Measurements from ENCODE around the gene NBAS. TPM values are rescaled to one million over a fixed set of nuclear protein-coding genes. Genes with fewer than 3 reads are reported as not detected.

The NBAS gene
- polyA plus RNA-seq, 1 donor from 2014 or later: 31.9 TPM

- Histone ChIP-seq H3K4me3 (ENCODE audit: low read length) (peak overlapping the region; percentile 26), H4K20me1 (ENCODE audit: insufficient read depth) (no peaks in the 10 kb centered on the region), H2AFZ (ENCODE audit: low read depth, low read length) (no peak overlapping the region), H3F3A (ENCODE audit: insufficient read depth, low read length, poor library complexity, severe bottlenecking) (peaks cover 7% of the 10 kb centered on the region), H3K9ac (ENCODE audit: low read length) (peak overlapping the region; percentile 46), H3K27me3 (ENCODE audit: insufficient read depth, low read depth, low read length) (no peaks in the 10 kb centered on the region), H3K36me3 (ENCODE audit: insufficient read depth, low read length) (peaks cover 6% of the 10 kb centered on the region), H3K4me2 (ENCODE audit: low read length) (peak overlapping the region; percentile 56), H3K79me2 (replicated peaks; ENCODE audit: insufficient read depth, low read length) (no peaks in the 10 kb centered on the region), H3K9me3 (ENCODE audit: low read length) (no peaks in the 10 kb centered on the region), H3K27ac (ENCODE audit: low read length) (peak overlapping the region; percentile 88), H3K9me2 (ENCODE audit: insufficient read depth, low read length) (no peaks in the 10 kb centered on the region)
- TF ChIP-seq CTCF (IDR thresholded peaks at IDR 0.05; ENCODE audit: poor library complexity, severe bottlenecking): no peak
- TF ChIP-seq RAD21 (conservative IDR thresholded peaks at IDR 0.05): no peak
- TF ChIP-seq EP300 (conservative IDR thresholded peaks at IDR 0.05; ENCODE audit: poor library complexity, severe bottlenecking): peak; percentile 91
- no peak for TF ChIP-seq SMC3 (conservative IDR thresholded peaks at IDR 0.05; ENCODE audit: poor library complexity)
- TF ChIP-seq POLR2AphosphoS5 (IDR thresholded peaks at IDR 0.05): peak; percentile 86
- no peak for TF ChIP-seq EZH2 (IDR thresholded peaks at IDR 0.05; ENCODE audit: borderline replicate concordance, insufficient read depth, low read length, poor library complexity, severe bottlenecking)
- no peak for TF ChIP-seq TAF1 (IDR thresholded peaks at IDR 0.05; ENCODE audit: low read depth)
- no peak for TF ChIP-seq MXI1 (conservative IDR thresholded peaks at IDR 0.05; ENCODE audit: poor library complexity, severe bottlenecking)
- peak; percentile 86 for TF ChIP-seq REST (IDR thresholded peaks at IDR 0.05; ENCODE audit: borderline replicate concordance)
Observed at GRCh38 chr2:15279201-15279876, 281.8 kb downstream of the NBAS start.

GRCh38 chr2:15278296-15278695, 282.8 kb downstream of the NBAS start:
- no peaks in the 10 kb centered on the region for H3K79me2 ChIP-seq (replicated peaks; ENCODE audit: insufficient read depth, low read length)
- peak overlapping the region; percentile 88 for H3K27ac ChIP-seq (ENCODE audit: low read length)
- H3K27me3 ChIP-seq (ENCODE audit: insufficient read depth, low read depth, low read length): no peaks in the 10 kb centered on the region
- peaks cover 6% of the 10 kb centered on the region for H3K36me3 ChIP-seq (ENCODE audit: insufficient read depth, low read length)
- H3K4me2 ChIP-seq (ENCODE audit: low read length): peak overlapping the region; percentile 56
- no peaks in the 10 kb centered on the region for H4K20me1 ChIP-seq (ENCODE audit: insufficient read depth)
- no peaks in the 10 kb centered on the region for H3K9me3 ChIP-seq (ENCODE audit: low read length)
- no peaks in the 10 kb centered on the region for H3K9me2 ChIP-seq (ENCODE audit: insufficient read depth, low read length)
- no peak overlapping the region for H2AFZ ChIP-seq (ENCODE audit: low read depth, low read length)
- H3K9ac ChIP-seq (ENCODE audit: low read length): peak overlapping the region; percentile 46
- TF ChIP-seq EP300 (conservative IDR thresholded peaks at IDR 0.05; ENCODE audit: poor library complexity, severe bottlenecking) (no peak), REST (IDR thresholded peaks at IDR 0.05; ENCODE audit: borderline replicate concordance) (no peak), SMC3 (conservative IDR thresholded peaks at IDR 0.05; ENCODE audit: poor library complexity) (no peak), POLR2AphosphoS5 (IDR thresholded peaks at IDR 0.05) (peak; percentile 50), RAD21 (conservative IDR thresholded peaks at IDR 0.05) (peak; percentile 18), TAF1 (IDR thresholded peaks at IDR 0.05; ENCODE audit: low read depth) (no peak)
- H3K4me3 ChIP-seq (ENCODE audit: low read length): peak overlapping the region; percentile 26
- H3F3A ChIP-seq (ENCODE audit: insufficient read depth, low read length, poor library complexity, severe bottlenecking): peaks cover 7% of the 10 kb centered on the region

Data from neural cell (in vitro differentiated cells).